Endothelial cell of umbilical vein (primary cell): ENCODE measurements around the gene FTO. TPM values are rescaled to one million over a fixed set of nuclear protein-coding genes. Genes with fewer than 3 reads are reported as not detected.

Experiments
- BruUV-seq: library from RNA; stranded (reverse); fragments of 400-500 nt; replicated peaks from 2 replicates; lab custom pipeline; 2021; lab: Mats Ljungman, UMichigan
- CTCF ChIA-PET: fragments of 300-600, 350-600 bp; sonication (Branson Sonifier 250); formaldehyde crosslinking; loops from one replicate; lab custom pipeline; 2021; ENCODE audit warnings: antibody characterized with exemption, inconsistent platforms; lab: Charles Lee
- POLR2A ChIA-PET: fragments of 300-600, 350-600 bp; sonication (Branson Sonifier 250); formaldehyde crosslinking; loops from one replicate; lab custom pipeline; 2021; ENCODE audit warnings: antibody characterized with exemption, inconsistent platforms; lab: Charles Lee
- DNase-seq: peaks from one replicate; pipeline ENCODE4 v3.0.0-alpha.2; 2011; ENCODE audit warnings: low read depth, low spot score
- FAIRE-seq: peaks from 2 replicates; lab custom pipeline; 2011; peaks lifted over from hg19 to GRCh38; lab: Jason Lieb, UNC
- H2AFZ ChIP-seq: 2 replicates; pipeline ENCODE4 v1.6.0; 2012; ENCODE audit warnings: low read depth, low read length, control low read depth, inconsistent platforms
- H3K27ac ChIP-seq: 2 replicates; pipeline ENCODE4 v1.5.1; 2011; ENCODE audit warnings: low read depth, mild to moderate bottlenecking, control low read depth, low read length, moderate library complexity; ENCODE audit not compliant: insufficient read depth
- H3K27me3 ChIP-seq, 2 experiments: 2 replicates each; pipeline versions ENCODE4 v1.6.0 to v1.6.1; 2011; ENCODE audit warnings: low read length in 2 of 2, mixed read lengths in 1 of 2; ENCODE audit not compliant: control insufficient read depth in 2 of 2, insufficient read depth in 2 of 2
- H3K36me3 ChIP-seq, 2 experiments: 2 replicates in 1 of 2; 3 replicates in 1 of 2; pipeline ENCODE4 v1.5.1; 2011; ENCODE audit warnings: low read length in 2 of 2, mild to moderate bottlenecking in 1 of 2, moderate library complexity in 1 of 2; ENCODE audit not compliant: control insufficient read depth in 2 of 2, insufficient read depth in 2 of 2; ENCODE audit errors: extremely low read depth in 1 of 2
- H3K4me1 ChIP-seq: 3 replicates; pipeline ENCODE4 v1.5.1; 2011; ENCODE audit warnings: mild to moderate bottlenecking, low read length; ENCODE audit not compliant: control insufficient read depth, insufficient read depth; ENCODE audit errors: extremely low read depth
- H3K4me2 ChIP-seq: 2 replicates; pipeline ENCODE4 v1.6.1; 2011; ENCODE audit warnings: low read length, control low read depth, mixed read lengths; ENCODE audit not compliant: insufficient read depth
- H3K4me3 ChIP-seq, 3 experiments: fragments of 200-600 bp in 1 of 3; sonication (generic), shearing (Covaris generic) in 1 of 3; replicated peaks in 1 of 3; 2 replicates each; pipeline ENCODE4 v1.5.1; 2011 to 2016; ENCODE audit warnings: control low read depth in 3 of 3, low read length in 3 of 3, mild to moderate bottlenecking in 2 of 3, inconsistent platforms in 1 of 3, low read depth in 1 of 3, moderate library complexity in 1 of 3; ENCODE audit not compliant: insufficient read depth in 1 of 3
- H3K79me2 ChIP-seq: 2 replicates; pipeline ENCODE4 v1.6.0; 2012; ENCODE audit warnings: low read length, inconsistent platforms; ENCODE audit not compliant: control insufficient read depth, insufficient read depth
- H3K9ac ChIP-seq: replicated peaks from 2 replicates; pipeline ENCODE3; 2011; ENCODE audit warnings: low read length, control low read depth; ENCODE audit not compliant: insufficient read depth; ENCODE audit errors: extremely low read depth
- H3K9me1 ChIP-seq: replicated peaks from 3 replicates; pipeline ENCODE4 v1.6.0; 2011; ENCODE audit warnings: mild to moderate bottlenecking, low read length; ENCODE audit not compliant: control insufficient read depth, insufficient read depth; ENCODE audit errors: extremely low read depth
- H3K9me3 ChIP-seq: replicated peaks from 2 replicates; pipeline ENCODE4 v1.5.1; 2012; ENCODE audit warnings: low read length, inconsistent platforms; ENCODE audit not compliant: control insufficient read depth, insufficient read depth
- H4K20me1 ChIP-seq: replicated peaks from 2 replicates; pipeline ENCODE3; 2011; ENCODE audit warnings: mild to moderate bottlenecking, low read length; ENCODE audit not compliant: control insufficient read depth, insufficient read depth; ENCODE audit errors: extremely low read depth
- EZH2 ChIP-seq: IDR thresholded peaks from 2 replicates; pipeline ENCODE4 v1.6.1; 2012; ENCODE audit warnings: borderline replicate concordance, low read depth, mild to moderate bottlenecking, moderate library complexity, low read length, inconsistent platforms; ENCODE audit not compliant: severe bottlenecking
- FOS ChIP-seq: IDR thresholded peaks from 2 replicates; pipeline ENCODE4 v1.6.1; 2011; ENCODE audit warnings: mild to moderate bottlenecking, low read length, moderate library complexity, borderline replicate concordance; ENCODE audit not compliant: insufficient read depth
- GATA2 ChIP-seq: IDR thresholded peaks from 2 replicates; pipeline ENCODE4 v1.7.0; 2011; ENCODE audit warnings: low read depth, mild to moderate bottlenecking, moderate library complexity, mixed read lengths, low read length; ENCODE audit not compliant: insufficient read length, insufficient read depth
- MYC ChIP-seq: IDR thresholded peaks from one replicate; pipeline ENCODE4 v1.6.1; 2011; ENCODE audit warnings: mild to moderate bottlenecking, low read depth, low read length
- POLR2A ChIP-seq: IDR thresholded peaks from 2 replicates; pipeline ENCODE4 v1.6.1; 2012; ENCODE audit warnings: low read depth, mild to moderate bottlenecking, control low read depth, low read length
- POLR2AphosphoS5 ChIP-seq: IDR thresholded peaks from 2 replicates; pipeline ENCODE4 v1.6.1; 2012; ENCODE audit warnings: low read depth, mild to moderate bottlenecking, control low read depth, low read length, moderate library complexity; ENCODE audit not compliant: insufficient read depth
- dilution Hi-C: fragments of 300-500 bp; cut with MboI; formaldehyde crosslinking; loops from one replicate; pipeline ENCODE4 v1.15.0; 2019; ENCODE audit warnings: low sequenced_read_pairs; ENCODE audit not compliant: extremely low pct_ligation_motif_present
- intact Hi-C: fragments of 100-400 bp; cut with micrococcal nuclease; formaldehyde crosslinking; loops from one replicate; pipeline ENCODE4 v1.10.0; 2022
- polyA plus RNA-seq, 4 experiments: library from polyadenylated mRNA; depleted of rRNA in 3 of 4; stranded (reverse) in 3 of 4; unstranded in 1 of 4; fragments of >200 nt; gene quantifications; 2 replicates each; pipeline versions ENCODE4 v1.2.1 to v1.2.3, GENCODE V29; 2011 to 2012; ENCODE audit warnings: missing spikeins in 1 of 4
- total RNA-seq: library from RNA; stranded (reverse); gene quantifications from 2 replicates; pipeline ENCODE4 v1.2.3, GENCODE V29; 2021
- TF ChIP-seq, protein P1 (sequence below): IDR thresholded peaks from 2 replicates; pipeline ENCODE4 v1.6.1; 2011; ENCODE audit not compliant: insufficient read depth, insufficient read length
- TF ChIP-seq, protein P2 (sequence below), 2 donors: IDR thresholded peaks; 1 replicate in 1 of 2; 2 replicates in 1 of 2; pipeline ENCODE4 v1.5.1; 2011; ENCODE audit warnings: low read length in 2 of 2, mild to moderate bottlenecking in 2 of 2, moderate library complexity in 2 of 2, control low read depth in 1 of 2, inconsistent platforms in 1 of 2, low read depth in 1 of 2; ENCODE audit not compliant: insufficient read depth in 1 of 2; ENCODE audit errors: extremely low read depth in 1 of 2

Gene FTO
- total and polyA plus RNA-seq, 2 donors (not counting 3 experiments of a cell fraction or from before 2014, with no cell fraction given), result 48.6 to 87.1 TPM

DNA sequence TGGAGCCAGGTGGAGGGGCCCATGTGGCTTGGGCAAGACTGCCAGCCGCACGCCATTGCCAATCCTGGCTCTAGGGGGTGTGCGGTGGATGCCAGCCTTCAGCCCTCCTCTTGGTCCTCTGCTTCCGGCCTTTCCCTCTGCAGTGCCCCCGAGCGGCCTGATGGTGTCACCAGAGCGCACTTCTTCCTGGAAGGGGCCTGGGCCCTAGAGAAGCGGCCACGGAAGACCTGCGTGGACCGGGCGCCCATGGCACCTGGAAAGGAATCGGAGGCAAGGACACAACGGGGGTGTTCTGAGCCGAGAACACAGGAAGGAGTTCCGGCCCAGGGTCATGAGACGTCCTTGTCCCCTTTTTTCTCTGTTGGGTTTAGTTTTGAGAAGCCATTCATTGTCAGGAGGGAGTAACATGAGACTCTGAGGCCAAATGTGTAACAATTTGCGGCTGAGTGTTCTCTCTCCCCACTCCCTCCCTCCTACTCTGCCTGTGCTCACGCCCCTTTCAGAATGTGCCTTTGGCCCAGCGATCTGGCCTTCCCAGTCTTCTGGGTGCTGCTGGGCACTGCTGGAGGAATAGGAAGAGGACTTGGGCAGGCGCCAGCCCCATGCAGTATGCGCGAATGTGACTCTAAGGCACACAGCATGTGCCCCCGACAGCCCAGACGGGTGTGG is 489.8 kb downstream of the FTO start:
- no peaks in the 10 kb centered on the region for H3K79me2 ChIP-seq
- H3K27ac ChIP-seq, result no peak overlapping the region
- peak; percentile 47 for DNase-seq
- H3K4me2 ChIP-seq, result peak overlapping the region; percentile 8
- no peaks in the 10 kb centered on the region for H3K4me1 ChIP-seq
- intact Hi-C loops (loop anchor here (2.0 kb wide), 1 partner anchor 763 kb away; no protein-coding TSS in a partner anchor), dilution Hi-C loops (no loop called here)
- no peaks in the 10 kb centered on the region for H4K20me1 ChIP-seq
- ChIA-PET CTCF (no interaction called here), POLR2A (no interaction called here)
- no peaks in the 10 kb centered on the region for H3K36me3 ChIP-seq
- H2AFZ ChIP-seq, result peak overlapping the region; percentile 87
- no peak overlapping the region for H3K4me3 ChIP-seq
- no peaks in the 10 kb centered on the region for H3K27me3 ChIP-seq
- peak; percentile 88 for FAIRE-seq
- H3K9me3 ChIP-seq, result no peaks in the 10 kb centered on the region
- BruUV-seq, result no TSS peak
- H3K9me1 ChIP-seq, result no peaks in the 10 kb centered on the region
- H3K9ac ChIP-seq, result no peak overlapping the region
- no peak for TF ChIP-seq POLR2AphosphoS5
- TF ChIP-seq MYC, result no peak
- TF ChIP-seq, protein P1, sequence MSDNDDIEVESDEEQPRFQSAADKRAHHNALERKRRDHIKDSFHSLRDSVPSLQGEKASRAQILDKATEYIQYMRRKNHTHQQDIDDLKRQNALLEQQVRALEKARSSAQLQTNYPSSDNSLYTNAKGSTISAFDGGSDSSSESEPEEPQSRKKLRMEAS, result no peak
- no peak for TF ChIP-seq EZH2
- no peak for TF ChIP-seq POLR2A
- no peak for TF ChIP-seq GATA2
- TF ChIP-seq, protein P2, sequence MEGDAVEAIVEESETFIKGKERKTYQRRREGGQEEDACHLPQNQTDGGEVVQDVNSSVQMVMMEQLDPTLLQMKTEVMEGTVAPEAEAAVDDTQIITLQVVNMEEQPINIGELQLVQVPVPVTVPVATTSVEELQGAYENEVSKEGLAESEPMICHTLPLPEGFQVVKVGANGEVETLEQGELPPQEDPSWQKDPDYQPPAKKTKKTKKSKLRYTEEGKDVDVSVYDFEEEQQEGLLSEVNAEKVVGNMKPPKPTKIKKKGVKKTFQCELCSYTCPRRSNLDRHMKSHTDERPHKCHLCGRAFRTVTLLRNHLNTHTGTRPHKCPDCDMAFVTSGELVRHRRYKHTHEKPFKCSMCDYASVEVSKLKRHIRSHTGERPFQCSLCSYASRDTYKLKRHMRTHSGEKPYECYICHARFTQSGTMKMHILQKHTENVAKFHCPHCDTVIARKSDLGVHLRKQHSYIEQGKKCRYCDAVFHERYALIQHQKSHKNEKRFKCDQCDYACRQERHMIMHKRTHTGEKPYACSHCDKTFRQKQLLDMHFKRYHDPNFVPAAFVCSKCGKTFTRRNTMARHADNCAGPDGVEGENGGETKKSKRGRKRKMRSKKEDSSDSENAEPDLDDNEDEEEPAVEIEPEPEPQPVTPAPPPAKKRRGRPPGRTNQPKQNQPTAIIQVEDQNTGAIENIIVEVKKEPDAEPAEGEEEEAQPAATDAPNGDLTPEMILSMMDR (IDR thresholded peaks at IDR 0.05; ENCODE audit: extremely low read depth in 1 of 2, insufficient read depth in 1 of 2, low read depth in 1 of 2, low read length in 2 of 2), result peak; percentile 76 to 78
- TF ChIP-seq FOS, result no peak
